ENCODE measurements around the gene ROBO3.

The ROBO3 gene

DNA sequence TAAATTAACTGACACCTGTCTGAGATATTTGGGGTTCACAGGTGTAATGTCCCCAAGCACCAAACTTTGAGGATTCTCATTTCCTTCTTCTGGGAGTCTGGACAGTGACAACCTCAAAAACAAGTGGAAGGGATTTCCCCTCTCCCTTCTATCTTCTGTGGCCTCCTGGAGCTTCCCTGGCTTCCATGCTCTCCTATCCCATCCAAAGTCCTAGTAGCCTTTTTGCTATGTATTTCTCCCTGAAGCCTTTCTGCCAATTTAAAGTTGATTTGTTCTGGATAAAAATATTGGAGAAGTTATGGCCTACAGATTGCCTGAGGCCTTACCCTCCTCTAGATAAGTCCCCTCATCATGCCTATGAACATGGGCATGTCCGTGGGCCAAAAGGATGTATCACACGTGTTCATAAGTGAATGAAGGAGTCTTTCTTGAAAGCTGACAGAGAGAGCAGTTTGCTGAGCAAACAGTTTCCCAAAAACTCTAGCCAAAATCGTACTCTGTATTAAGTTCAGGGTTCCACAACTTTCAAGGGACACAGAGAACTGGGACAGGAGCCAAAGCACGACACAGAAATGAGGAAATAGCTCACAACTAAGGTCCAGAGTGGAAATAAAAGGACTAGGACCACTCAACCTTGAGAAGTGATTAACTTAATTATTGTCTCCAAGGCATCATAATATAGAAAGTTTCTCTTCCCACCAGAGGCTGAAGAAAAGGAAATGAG, 63.9 kb downstream of the ROBO3 start:
- no peak for DNase-seq

DNA sequence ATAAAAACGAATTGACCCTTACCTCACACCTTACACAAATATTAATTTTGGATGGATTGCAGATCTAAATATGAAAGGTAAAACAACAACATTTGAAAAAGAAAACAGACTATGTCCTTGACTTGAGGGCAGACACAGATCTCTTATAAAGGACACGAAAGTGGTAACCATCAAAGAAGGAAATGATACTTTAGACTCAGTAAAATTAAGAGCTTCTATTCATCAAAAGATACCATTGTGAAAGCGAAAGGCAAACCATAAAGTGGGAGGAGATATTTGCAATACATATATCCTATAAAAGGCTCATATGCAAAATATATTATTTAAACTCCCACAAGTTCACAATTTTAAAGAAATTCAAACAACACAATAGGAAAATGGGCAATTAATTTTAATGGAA, 65.6 kb downstream of the ROBO3 start:
- no peak for DNase-seq

Data from NCI-H1436 treated with DMSO at 0.1 percent for 48 hours (cell line).